ENCODE results near the gene RTTN. TPM values are rescaled to one million over a fixed set of nuclear protein-coding genes. Genes with fewer than 3 reads are reported as not detected.

Gene RTTN
- total and polyA plus RNA-seq, 9 of the 15 experiments (the other 6 are each of a cell fraction or from before 2014, with no cell fraction given) = 3.1 to 18.3 (median 10.6) TPM

DNA sequence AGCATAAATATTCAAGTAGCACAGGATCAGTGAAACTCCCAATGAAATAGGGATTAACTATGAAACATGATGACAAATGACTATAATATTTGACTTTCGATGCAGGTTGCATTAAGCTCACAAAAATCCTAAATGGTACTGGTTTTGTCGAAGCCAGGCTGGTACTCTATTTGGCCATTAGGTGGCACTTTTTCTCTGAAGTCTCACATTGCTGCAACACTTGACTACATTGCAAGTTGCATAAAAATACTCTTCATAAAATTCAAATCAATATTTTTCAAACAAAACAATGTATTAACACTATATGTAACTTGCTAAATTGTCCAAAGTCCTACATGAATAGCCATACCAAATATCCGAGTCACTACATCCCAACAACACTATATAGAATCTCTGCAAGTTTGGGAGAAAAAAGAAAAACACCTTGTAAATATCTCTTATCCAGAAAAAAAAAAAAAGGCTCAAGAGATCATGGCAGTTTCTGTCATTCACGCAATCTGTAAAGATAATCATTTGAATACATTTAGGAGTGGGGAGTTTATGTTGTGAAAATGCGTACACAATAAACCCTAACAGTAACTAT, 9.5 kb downstream of the RTTN start (continued):
- TF ChIP-seq, protein P1, sequence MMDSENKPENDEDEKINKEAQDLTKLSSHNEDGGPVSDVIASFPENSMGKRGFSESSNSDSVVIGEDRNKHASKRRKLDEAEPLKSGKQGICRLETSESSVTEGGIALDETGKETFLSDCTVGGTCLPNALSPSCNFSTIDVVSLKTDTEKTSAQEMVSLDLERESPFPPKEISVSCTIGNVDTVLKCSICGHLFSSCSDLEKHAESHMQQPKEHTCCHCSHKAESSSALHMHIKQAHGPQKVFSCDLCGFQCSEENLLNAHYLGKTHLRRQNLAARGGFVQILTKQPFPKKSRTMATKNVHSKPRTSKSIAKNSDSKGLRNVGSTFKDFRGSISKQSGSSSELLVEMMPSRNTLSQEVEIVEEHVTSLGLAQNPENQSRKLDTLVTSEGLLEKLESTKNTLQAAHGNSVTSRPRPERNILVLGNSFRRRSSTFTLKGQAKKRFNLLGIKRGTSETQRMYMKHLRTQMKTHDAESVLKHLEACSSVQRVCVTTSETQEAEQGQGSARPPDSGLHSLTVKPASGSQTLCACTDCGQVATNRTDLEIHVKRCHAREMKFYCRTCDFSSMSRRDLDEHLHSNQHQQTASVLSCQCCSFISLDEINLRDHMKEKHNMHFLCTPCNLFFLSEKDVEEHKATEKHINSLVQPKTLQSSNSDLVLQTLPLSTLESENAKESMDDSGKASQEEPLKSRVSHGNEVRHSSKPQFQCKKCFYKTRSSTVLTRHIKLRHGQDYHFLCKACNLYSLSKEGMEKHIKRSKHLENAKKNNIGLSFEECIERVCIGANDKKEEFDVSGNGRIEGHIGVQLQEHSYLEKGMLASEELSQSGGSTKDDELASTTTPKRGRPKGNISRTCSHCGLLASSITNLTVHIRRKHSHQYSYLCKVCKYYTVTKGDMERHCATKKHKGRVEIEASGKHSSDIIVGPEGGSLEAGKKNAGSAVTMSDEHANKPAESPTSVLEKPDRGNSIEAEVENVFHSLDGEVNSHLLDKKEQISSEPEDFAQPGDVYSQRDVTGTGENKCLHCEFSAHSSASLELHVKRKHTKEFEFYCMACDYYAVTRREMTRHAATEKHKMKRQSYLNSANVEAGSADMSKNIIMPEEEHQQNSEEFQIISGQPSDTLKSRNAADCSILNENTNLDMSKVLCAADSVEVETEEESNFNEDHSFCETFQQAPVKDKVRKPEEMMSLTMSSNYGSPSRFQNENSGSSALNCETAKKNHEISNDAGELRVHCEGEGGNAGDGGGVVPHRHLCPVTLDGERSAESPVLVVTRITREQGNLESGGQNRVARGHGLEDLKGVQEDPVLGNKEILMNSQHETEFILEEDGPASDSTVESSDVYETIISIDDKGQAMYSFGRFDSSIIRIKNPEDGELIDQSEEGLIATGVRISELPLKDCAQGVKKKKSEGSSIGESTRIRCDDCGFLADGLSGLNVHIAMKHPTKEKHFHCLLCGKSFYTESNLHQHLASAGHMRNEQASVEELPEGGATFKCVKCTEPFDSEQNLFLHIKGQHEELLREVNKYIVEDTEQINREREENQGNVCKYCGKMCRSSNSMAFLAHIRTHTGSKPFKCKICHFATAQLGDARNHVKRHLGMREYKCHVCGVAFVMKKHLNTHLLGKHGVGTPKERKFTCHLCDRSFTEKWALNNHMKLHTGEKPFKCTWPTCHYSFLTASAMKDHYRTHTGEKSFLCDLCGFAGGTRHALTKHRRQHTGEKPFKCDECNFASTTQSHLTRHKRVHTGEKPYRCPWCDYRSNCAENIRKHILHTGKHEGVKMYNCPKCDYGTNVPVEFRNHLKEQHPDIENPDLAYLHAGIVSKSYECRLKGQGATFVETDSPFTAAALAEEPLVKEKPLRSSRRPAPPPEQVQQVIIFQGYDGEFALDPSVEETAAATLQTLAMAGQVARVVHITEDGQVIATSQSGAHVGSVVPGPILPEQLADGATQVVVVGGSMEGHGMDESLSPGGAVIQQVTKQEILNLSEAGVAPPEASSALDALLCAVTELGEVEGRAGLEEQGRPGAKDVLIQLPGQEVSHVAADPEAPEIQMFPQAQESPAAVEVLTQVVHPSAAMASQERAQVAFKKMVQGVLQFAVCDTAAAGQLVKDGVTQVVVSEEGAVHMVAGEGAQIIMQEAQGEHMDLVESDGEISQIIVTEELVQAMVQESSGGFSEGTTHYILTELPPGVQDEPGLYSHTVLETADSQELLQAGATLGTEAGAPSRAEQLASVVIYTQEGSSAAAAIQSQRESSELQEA (IDR thresholded peaks at IDR 0.05; ENCODE audit: low read depth) = no peak
- no peak for TF ChIP-seq NCOA6 (IDR thresholded peaks at IDR 0.05)
- TF ChIP-seq NKRF (IDR thresholded peaks at IDR 0.05; ENCODE audit: borderline replicate concordance) = no peak
- peak; percentile 39; the same call in 1 of the 2 replicates for TF ChIP-seq SMC3 (conservative IDR thresholded peaks at IDR 0.05; ENCODE audit: insufficient read depth, low read depth, low read length)
- peak; percentile 28; the same call in 1 of the 2 replicates for TF ChIP-seq DEAF1 (CRISPR knock-in tag; IDR thresholded peaks at IDR 0.05)
- TF ChIP-seq CBX2 (IDR thresholded peaks at IDR 0.05; ENCODE audit: insufficient read depth, low read length, poor library complexity, severe bottlenecking) = no peak
- TF ChIP-seq KAT8 (IDR thresholded peaks at IDR 0.05; ENCODE audit: low read depth) = no peak
- TF ChIP-seq RAD21 (CRISPR knock-in tag; conservative IDR thresholded peaks at IDR 0.05 in 1 of 2, IDR thresholded peaks at IDR 0.05 in 1 of 2) = peak; percentile 76 to 77
- TF ChIP-seq, protein P2, sequence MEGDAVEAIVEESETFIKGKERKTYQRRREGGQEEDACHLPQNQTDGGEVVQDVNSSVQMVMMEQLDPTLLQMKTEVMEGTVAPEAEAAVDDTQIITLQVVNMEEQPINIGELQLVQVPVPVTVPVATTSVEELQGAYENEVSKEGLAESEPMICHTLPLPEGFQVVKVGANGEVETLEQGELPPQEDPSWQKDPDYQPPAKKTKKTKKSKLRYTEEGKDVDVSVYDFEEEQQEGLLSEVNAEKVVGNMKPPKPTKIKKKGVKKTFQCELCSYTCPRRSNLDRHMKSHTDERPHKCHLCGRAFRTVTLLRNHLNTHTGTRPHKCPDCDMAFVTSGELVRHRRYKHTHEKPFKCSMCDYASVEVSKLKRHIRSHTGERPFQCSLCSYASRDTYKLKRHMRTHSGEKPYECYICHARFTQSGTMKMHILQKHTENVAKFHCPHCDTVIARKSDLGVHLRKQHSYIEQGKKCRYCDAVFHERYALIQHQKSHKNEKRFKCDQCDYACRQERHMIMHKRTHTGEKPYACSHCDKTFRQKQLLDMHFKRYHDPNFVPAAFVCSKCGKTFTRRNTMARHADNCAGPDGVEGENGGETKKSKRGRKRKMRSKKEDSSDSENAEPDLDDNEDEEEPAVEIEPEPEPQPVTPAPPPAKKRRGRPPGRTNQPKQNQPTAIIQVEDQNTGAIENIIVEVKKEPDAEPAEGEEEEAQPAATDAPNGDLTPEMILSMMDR (IDR thresholded peaks at IDR 0.05 in 2 of 3, conservative IDR thresholded peaks at IDR 0.05 in 1 of 3; ENCODE audit: insufficient read depth in 2 of 3, low read depth in 1 of 3, low read length in 3 of 3) = peak; percentile 50 to 66 (median 51); a peak in 5 of 6 replicates
- no peak for TF ChIP-seq NBN (IDR thresholded peaks at IDR 0.05; ENCODE audit: low read depth)
- no peak for TF ChIP-seq U2AF2 (optimal IDR thresholded peaks at IDR 0.05; ENCODE audit: low read depth, low read length)
- TF ChIP-seq FOXP1 (CRISPR knock-in tag; IDR thresholded peaks at IDR 0.05) = no peak
